GM18498 (cell line): Measurements from ENCODE around the gene DAAM2.

Experiments used
- ATAC-seq: cut with Tn5 transposase; IDR thresholded peaks from one replicate; pipeline ENCODE4 v1.9.1; 2021; ENCODE audit warnings: mild to moderate bottlenecking, moderate library complexity; ENCODE audit not compliant: unreplicated experiment

Gene DAAM2

DNA sequence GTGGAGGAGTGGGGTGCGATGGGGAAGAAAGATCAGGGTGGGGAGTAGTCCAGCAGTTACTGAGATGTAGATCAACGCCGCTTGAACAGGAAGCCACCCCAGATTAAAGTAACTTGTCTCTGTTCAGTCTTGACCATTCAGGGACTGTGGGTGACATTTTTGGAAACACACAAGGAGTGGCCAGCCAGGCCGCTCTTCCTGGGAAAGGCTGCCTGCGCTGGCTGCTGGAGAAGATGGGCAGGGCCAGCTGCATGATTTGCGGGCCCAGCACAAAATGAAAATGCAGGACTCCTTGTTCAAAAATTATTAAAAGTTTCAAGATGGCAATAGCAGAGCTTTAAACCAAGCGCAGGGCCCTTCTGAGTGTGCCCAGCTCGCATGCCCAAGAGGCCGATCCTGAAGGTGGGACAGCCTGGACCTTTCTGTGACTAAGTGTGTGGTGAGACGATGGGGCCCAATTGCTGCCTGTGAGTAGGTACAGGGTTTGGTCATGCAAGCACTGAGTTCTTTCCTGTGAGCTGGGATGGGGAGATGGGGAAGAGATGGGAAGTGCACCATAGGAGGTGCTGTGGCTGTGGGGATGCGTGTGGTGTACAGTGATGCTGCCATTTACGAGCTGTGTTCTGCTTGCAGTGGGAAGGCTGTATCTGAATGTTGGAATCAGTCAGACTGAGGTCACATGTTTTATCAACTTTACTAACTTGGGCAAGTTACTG is 51.3 kb downstream of the DAAM2 start:
- ATAC-seq, result no peak

- no peak for ATAC-seq
Measured at GRCh38 chr6:39844866-39845265, 52.7 kb downstream of the DAAM2 start.

DNA sequence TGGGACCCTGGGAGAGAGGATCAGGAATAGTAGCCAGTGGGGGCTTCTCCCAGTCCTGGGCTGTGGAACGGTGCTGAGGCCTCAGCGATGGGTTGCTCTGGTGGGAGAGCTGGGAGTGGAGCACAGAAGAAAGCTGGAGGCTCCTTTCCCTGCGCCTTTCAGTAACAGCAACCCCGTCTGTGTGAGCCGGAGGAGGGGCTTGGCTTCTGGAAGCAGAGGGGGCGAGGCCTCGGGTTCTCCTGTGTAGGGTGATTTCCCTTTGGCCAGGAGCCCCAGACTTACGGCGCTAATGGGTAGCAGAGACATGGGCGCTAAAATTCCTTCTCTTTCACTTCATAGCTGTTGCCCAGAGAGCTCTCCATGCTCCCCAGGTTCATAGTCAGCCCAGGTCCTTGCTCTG is 55.0 kb downstream of the DAAM2 start:
- ATAC-seq, result no peak

- ATAC-seq, result no peak
Measured at GRCh38 chr6:39848171-39848570, 56.0 kb downstream of the DAAM2 start.

- ATAC-seq, result no peak
Measured at GRCh38 chr6:39849228-39849627, 57.1 kb downstream of the DAAM2 start.

DNA sequence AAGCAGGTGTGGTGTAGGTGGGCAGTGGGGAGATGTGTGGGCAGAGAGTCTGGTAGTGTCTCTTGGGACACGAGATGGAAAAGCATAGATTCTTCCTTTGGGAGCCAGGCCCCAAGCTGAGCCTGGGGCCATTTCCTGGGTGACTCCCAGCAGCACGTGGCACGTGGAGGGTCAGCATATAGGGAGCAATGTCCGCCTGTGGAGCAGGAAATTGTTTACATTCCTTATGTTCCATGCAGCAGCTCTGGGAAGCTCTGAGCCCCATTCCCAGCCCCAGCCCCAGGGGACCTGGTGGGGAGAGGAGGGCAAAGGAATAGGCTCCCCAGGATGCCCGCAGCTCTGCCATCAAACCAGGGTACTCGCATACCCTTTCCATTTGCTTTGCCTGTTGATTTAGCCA is 57.6 kb downstream of the DAAM2 start:
- no peak for ATAC-seq

DNA sequence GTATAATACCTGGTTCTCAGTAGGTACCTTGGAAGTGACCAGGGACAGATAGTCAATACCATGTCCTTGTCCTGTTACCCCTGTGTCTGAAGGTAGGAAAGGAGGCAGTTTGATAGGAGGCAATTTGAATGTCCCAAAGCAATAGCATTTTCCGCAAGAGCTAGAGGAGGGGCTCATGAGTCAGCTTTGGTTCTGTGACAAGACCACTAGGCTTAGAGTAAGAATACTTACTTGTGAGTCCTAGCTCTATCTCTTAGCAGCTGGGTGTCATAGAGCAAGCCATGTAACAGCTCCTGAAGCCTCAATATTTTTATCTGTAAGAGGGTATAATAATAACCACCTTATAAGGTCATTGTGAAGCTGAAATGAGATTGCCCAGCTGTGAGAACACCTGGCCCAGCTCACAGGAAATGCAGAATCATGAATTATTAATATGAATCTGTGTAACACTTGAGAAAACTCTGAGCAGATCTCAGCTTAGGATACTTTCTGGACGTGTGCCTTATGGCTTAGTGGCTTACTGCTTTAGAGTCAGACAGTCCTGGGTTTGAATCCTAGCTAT is 58.6 kb downstream of the DAAM2 start:
- ATAC-seq, result no peak

GRCh38 chr6:39851331-39851730 is 59.2 kb downstream of the DAAM2 start:
- ATAC-seq, result no peak

DNA sequence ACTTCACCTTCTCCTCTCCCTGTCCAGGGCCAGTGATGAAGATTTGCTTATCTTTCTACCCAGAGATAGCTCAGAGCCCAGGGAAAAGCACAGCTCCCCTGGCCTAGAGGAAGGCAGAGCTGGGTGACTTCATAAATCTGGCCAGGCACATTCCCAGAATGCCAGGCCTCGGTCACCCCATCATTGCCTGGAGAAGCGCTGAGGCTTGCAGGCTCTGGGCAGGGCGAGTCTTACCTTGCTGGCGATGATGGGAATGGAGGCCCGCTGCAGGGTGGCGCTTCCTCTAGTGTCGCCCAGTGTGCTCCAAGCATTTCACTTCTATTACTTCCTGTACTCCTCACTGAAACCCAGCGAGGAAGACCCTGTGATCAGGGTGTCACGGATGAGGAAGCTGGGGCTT is 60.1 kb downstream of the DAAM2 start:
- ATAC-seq, result no peak

GRCh38 chr6:39853604-39854003 is 61.4 kb downstream of the DAAM2 start:
- no peak for ATAC-seq

DNA sequence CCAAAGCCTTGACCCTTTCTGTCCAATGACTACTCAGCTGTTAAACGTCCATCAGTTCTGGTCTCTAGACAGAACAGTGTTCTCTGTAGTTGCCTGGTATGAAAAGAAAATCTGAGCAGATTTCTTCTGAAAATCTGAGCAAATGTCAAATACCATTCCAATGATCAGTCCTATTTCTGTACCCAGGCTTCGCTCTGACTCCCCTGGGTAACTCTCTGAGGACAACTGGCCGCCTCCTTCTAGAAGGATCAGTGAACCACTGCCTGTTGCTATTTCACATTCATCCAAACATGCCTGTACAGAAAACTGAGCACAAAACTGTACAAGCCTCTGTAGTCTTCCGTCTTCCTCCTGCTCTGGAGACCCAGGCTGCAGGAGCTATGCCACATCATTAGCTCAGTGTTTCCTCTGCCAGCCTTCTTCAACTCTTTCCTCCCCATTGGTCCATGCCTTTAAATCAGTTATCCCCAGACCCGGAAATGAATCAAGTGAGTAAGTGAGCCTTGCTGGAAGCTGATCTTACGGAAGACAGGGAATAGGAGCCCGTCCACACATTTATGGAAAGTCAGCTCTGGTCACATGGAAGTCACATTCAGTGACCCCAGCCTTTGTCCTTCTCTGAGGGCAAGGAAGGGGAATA is 63.3 kb downstream of the DAAM2 start:
- ATAC-seq, result no peak

GRCh38 chr6:39859025-39859424 is 66.8 kb downstream of the DAAM2 start:
- ATAC-seq, result no peak

DNA sequence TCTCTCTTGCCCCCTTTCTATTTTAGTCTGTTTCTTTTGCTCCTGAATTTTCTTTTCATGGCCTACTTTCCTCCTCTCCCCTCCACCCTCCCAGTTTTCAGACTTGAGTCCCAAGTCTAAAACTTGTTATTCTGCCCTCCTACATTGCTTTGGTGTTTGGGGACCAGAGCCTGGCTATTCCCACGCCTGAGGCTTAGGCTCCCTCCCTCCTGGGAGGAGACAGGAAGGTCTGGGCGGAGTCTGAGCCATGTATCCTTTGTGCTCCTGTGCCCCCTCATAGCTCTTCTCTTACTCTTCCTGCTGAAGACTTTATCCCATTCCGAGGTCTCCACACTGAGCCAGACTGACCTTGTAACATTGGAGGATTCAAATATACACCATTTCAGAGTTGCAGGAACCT is 69.5 kb downstream of the DAAM2 start:
- ATAC-seq, result no peak

DNA sequence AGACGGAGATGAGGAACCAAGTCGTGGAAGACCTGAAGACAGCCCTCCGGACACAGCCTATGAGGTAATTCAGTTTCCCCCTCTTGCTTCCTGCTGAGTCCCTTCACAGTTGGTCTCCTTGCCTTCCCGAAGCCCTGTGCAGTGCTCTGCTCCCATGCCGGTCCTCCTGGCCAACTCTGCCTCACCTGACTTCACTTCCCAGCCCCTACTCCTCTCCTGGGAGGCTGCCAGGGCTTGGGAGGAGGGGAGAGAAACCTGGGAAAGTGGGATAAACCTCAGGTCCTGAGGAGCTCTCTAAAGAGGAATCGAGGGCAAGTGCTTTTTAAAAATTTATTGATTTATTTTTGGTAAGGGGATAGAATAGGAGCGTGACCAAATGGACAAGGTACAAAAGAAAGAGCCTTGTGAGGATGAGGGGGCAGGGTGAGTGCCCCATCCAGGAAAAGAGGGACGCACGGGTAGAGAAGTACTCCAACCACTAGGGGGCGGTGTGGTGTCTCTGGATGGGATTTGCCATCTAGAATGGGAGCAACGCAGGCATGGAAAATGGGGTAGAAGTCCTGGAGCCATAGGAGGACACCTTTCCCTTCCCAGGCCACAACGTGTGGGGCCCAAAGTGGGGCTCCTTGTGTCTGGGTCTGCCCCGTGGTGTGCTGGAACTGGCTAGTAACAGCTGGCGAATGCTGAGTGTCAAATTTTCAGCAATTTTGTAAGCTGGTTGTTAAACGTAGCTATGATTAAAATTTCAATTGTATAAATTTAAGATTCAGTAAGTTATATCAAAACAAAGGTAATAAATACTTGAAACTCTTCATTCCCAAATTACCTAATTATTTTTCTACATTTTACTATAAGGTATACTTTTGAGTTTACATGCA is 73.1 kb downstream of the DAAM2 start:
- ATAC-seq, result no peak

DNA sequence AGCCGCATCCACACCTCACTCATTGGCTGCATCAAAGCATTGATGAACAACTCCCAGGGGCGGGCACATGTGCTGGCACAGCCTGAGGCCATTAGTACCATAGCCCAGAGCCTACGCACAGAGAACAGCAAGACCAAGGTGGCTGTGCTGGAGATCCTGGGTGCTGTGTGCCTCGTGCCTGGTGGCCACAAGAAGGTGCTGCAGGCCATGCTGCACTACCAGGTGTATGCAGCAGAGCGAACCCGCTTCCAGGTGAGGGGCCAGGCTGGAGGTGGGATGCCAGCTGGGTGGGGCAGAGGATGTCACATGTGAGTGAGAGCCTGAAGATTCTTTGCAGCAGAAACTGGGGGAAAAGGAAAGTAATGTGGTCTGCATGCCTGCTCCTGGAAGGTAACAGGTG is 75.4 kb downstream of the DAAM2 start:
- no peak for ATAC-seq

DNA sequence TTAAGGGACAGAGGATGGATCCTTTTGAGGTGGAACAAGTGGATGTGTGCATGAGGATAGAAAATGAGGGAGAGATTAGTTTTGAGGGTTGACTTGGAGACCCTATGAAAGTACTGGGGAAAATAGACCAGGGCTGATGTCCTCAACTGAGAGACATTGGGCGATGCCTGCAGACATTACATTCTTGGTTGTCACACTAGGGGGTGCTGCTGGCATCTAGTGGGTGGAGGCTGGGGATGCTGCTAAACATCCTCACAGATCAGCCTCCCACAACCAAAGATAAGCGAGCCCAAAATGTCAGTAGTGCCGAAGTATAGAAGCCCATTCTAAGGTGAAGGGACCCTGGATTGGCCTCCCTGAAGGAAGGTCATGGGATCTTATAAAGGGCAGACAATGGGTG is 78.8 kb downstream of the DAAM2 start:
- no peak for ATAC-seq

DNA sequence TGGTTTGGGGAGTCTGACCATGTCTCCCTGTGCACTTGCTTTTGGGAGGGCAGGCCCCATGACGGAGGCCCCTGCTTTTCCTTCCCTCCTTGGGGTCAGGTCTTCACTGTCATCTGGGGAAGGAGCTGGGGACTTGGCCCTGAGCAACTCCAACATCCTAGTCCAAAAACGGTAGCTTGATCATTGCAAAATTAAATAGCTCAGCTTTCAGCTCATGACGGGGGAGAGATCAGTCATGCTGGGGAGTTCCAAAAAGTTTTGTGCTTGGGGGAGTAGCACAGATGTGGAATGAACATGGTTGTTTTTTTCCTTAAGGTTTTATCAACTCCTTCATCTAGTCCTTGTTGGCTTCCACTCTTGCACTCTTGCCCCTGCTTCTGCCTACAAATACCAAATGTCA is 81.3 kb downstream of the DAAM2 start:
- ATAC-seq, result no peak

- ATAC-seq, result no peak
Measured at GRCh38 chr6:39876111-39876510, 83.9 kb downstream of the DAAM2 start.

DNA sequence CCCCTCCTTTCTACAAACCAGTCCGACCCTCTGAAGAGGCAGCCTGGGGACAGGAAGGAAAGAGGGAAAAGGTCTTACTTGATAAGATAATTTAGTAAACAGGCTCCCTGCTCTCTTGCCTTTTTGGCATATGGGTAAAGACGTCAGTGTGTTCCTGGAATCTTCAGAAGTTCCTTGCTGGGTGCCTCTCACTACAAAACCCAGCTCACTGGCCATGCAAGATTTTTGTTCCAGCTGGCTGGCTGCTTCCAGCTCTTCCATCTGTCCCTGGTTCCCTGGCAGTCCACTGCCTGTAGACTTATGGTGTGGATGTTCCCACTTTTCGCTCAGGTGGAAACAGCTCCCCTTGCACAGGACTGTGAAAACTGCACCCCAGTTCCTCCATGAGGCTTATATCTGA is 84.7 kb downstream of the DAAM2 start:
- ATAC-seq, result no peak

DNA sequence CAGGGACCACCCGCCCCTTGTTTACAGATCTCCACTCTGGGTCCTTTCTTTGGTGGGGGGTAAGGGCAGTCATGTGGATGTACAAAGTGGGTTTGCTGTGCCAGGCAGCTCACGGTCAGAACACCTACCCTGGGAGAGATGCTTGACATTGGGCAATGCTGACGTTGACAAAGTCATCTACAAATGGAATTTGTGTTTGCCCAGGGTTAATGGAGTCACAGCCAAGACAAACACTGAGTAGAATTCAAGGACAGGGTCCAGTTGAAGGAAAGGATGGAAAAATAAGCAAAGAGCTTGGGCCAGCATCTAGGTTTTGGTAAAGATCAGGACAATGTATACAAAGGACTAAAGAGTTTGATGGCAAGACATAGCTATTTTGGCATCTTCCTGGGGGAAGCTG is 87.4 kb downstream of the DAAM2 start:
- no peak for ATAC-seq

- ATAC-seq, result no peak
Measured at GRCh38 chr6:39880594-39880993, 88.4 kb downstream of the DAAM2 start.
